WTC11 (cell line): ENCODE results near the gene TASP1.

Experiments
- CTCF ChIP-seq: fragments of 200-600 bp; IDR thresholded peaks from 2 replicates; pipeline ENCODE4 v1.8.0; 2022; ENCODE audit warnings: antibody characterized with exemption
- E2F1 ChIP-seq: sonication (generic); formaldehyde crosslinking; IDR thresholded peaks from 2 replicates; pipeline ENCODE4 v1.8.0; 2022; ENCODE audit warnings: mild to moderate bottlenecking, missing genetic modification reagents
- ETV6 ChIP-seq: sonication (generic); formaldehyde crosslinking; IDR thresholded peaks from 2 replicates; pipeline ENCODE4 v1.8.1; 2022; ENCODE audit warnings: mild to moderate bottlenecking, missing genetic modification reagents
- FOXK1 ChIP-seq: sonication (generic); formaldehyde crosslinking; IDR thresholded peaks from 2 replicates; pipeline ENCODE4 v1.8.0; 2022; ENCODE audit warnings: mild to moderate bottlenecking, moderate library complexity, missing genetic modification reagents
- FOXP4 ChIP-seq: sonication (generic); formaldehyde crosslinking; IDR thresholded peaks from 2 replicates; pipeline ENCODE4 v1.8.0; 2022; ENCODE audit warnings: mild to moderate bottlenecking, missing genetic modification reagents
- IRF1 ChIP-seq: sonication (generic); formaldehyde crosslinking; IDR thresholded peaks from 2 replicates; pipeline ENCODE4 v1.8.0; 2023; ENCODE audit warnings: missing genetic modification reagents
- MAX ChIP-seq: sonication (generic); formaldehyde crosslinking; IDR thresholded peaks from 2 replicates; pipeline ENCODE4 v1.8.0; 2022; ENCODE audit warnings: mild to moderate bottlenecking, missing genetic modification reagents
- MLX ChIP-seq: sonication (generic); formaldehyde crosslinking; IDR thresholded peaks from 2 replicates; pipeline ENCODE4 v1.8.1; 2023; ENCODE audit warnings: mild to moderate bottlenecking, missing genetic modification reagents, moderate library complexity
- NR2C2 ChIP-seq: sonication (generic); formaldehyde crosslinking; IDR thresholded peaks from 2 replicates; pipeline ENCODE4 v1.8.0; 2022; ENCODE audit warnings: mild to moderate bottlenecking, missing genetic modification reagents
- PRDM15 ChIP-seq: sonication (generic); formaldehyde crosslinking; IDR thresholded peaks from 2 replicates; pipeline ENCODE4 v1.8.0; 2022; ENCODE audit warnings: missing genetic modification reagents
- SMAD3 ChIP-seq: sonication (generic); formaldehyde crosslinking; IDR thresholded peaks from 2 replicates; pipeline ENCODE4 v1.8.0; 2022; ENCODE audit warnings: missing genetic modification reagents, mild to moderate bottlenecking, borderline replicate concordance
- TEAD1 ChIP-seq: sonication (generic); formaldehyde crosslinking; IDR thresholded peaks from 2 replicates; pipeline ENCODE4 v1.8.0; 2022; ENCODE audit warnings: mild to moderate bottlenecking, missing genetic modification reagents
- ZNF138 ChIP-seq: sonication (generic); formaldehyde crosslinking; conservative IDR thresholded peaks from 2 replicates; pipeline ENCODE4 v1.8.1; 2022; ENCODE audit warnings: mild to moderate bottlenecking, moderate library complexity, missing genetic modification reagents
- ZNF232 ChIP-seq: sonication (generic); formaldehyde crosslinking; IDR thresholded peaks from 2 replicates; pipeline ENCODE4 v1.8.0; 2022; ENCODE audit warnings: mild to moderate bottlenecking, missing genetic modification reagents

- TF ChIP-seq NR2C2 (CRISPR knock-in tag) (no peak), MLX (CRISPR knock-in tag) (no peak), CTCF (no peak), FOXK1 (CRISPR knock-in tag) (no peak), E2F1 (CRISPR knock-in tag) (no peak), SMAD3 (no peak), ZNF232 (no peak), ETV6 (CRISPR knock-in tag) (no peak), ZNF138 (CRISPR knock-in tag) (no peak), IRF1 (CRISPR knock-in tag) (no peak), FOXP4 (CRISPR knock-in tag) (no peak), MAX (no peak), PRDM15 (CRISPR knock-in tag) (no peak), TEAD1 (no peak)
Measured at GRCh38 chr20:13494019-13494418, 144.7 kb downstream of the TASP1 start.
